ENCODE measurements around the gene MAZ.

MAZ gene

DNA sequence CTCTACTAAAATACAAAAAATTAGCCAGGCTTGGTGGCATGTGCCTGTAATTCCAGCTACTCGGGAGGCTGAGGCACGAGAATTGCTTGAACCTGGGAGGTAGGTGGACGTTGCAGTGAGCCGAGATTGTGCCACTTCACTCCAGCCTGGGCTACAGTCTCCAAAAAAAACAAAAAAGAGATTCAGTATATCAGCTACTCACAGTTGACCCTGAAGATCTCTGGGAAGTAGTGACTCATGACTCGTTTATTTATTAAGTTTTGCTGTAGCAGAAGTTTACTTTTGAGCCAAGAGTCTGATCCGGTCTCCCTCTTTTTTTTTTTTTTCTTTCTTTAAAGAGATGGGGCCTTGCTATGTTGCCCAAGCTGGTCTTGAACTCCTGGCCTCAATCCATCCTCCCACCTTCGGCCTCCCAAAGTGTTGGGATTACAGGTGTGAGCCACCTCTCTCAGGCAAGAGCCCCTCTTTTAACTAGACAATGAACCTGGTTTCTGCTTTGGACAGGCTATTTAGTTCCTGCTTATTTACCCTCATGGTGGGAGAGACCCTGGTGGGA is 18.3 kb downstream of the MAZ start:
- TF ChIP-seq, protein P1, sequence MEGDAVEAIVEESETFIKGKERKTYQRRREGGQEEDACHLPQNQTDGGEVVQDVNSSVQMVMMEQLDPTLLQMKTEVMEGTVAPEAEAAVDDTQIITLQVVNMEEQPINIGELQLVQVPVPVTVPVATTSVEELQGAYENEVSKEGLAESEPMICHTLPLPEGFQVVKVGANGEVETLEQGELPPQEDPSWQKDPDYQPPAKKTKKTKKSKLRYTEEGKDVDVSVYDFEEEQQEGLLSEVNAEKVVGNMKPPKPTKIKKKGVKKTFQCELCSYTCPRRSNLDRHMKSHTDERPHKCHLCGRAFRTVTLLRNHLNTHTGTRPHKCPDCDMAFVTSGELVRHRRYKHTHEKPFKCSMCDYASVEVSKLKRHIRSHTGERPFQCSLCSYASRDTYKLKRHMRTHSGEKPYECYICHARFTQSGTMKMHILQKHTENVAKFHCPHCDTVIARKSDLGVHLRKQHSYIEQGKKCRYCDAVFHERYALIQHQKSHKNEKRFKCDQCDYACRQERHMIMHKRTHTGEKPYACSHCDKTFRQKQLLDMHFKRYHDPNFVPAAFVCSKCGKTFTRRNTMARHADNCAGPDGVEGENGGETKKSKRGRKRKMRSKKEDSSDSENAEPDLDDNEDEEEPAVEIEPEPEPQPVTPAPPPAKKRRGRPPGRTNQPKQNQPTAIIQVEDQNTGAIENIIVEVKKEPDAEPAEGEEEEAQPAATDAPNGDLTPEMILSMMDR (IDR thresholded peaks at IDR 0.05; ENCODE audit: insufficient read depth, low read length, poor library complexity, severe bottlenecking), result no peak
- no peak for TF ChIP-seq EZH2phosphoT487 (conservative IDR thresholded peaks at IDR 0.05; ENCODE audit: low read length)
- Histone ChIP-seq H3K9me2 (replicated peaks; ENCODE audit: insufficient read depth, low read length) (no peaks in the 10 kb centered on the region), H3K79me2 (ENCODE audit: insufficient read depth, low read length) (no peaks in the 10 kb centered on the region), H4K20me1 (ENCODE audit: low read depth, low read length) (no peaks in the 10 kb centered on the region), H3K9me3 (ENCODE audit: insufficient read depth, low read length) (no peaks in the 10 kb centered on the region), H3K4me3 (ENCODE audit: insufficient read depth, low read length, poor library complexity, severe bottlenecking) (no peak overlapping the region), H3K9ac (ENCODE audit: low read length) (no peak overlapping the region), H3F3A (ENCODE audit: insufficient read depth) (no peaks in the 10 kb centered on the region; the same call in 1 of the 2 replicates), H3K36me3 (ENCODE audit: low read length) (no peaks in the 10 kb centered on the region), H2AFZ (ENCODE audit: low read depth, low read length, severe bottlenecking) (no peak overlapping the region), H3K27ac (ENCODE audit: low read depth, low read length) (no peak overlapping the region), H3K4me2 (ENCODE audit: low read depth, low read length, poor library complexity, severe bottlenecking) (no peak overlapping the region), H3K27me3 (ENCODE audit: low read length) (no peaks in the 10 kb centered on the region)

DNA sequence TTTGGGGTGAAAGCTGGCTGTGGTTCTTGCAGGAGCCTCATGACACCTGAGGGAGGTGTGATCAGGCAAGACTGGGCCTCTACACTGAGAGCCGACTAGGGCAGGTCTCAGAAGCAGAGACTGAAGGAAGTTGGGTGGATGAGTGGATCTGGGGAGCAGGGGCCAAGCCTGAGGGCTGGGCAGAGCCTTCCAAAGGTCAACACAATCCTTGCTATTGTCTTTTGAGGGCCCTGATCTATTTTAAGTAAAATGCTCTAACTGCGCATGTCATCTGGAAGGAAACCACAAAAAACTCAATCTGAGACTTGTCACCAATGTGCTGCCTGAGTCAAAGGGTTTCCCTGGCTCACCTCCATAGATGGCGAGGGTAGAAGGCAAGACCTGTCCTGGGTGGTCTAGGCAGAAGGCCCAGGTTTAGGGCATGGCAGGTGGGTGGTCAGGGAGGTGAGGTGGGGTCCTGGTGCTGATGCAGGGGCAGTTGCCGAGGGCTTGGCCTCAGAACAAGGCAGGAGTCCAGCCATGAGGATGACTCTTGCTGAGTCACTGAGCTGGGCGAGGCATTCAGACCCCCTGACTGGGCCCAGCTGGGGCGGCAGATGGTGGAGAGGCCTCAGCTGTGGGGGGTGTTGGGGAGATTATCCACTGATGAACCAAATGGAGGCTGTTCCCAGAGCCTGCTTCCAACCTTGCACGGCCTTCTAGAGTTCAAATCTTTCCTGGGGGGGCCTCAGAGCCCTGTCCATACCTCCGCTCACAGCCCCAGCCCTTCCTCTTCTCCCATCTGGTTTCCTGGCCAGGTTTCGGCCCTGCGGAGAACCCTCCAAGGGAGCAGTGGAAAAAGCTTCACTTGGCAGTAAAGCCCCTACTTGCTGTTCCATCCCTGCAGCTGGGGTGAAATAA is 19.1 kb downstream of the MAZ start:
- H3K9ac ChIP-seq (ENCODE audit: low read length), result no peak overlapping the region

DNA sequence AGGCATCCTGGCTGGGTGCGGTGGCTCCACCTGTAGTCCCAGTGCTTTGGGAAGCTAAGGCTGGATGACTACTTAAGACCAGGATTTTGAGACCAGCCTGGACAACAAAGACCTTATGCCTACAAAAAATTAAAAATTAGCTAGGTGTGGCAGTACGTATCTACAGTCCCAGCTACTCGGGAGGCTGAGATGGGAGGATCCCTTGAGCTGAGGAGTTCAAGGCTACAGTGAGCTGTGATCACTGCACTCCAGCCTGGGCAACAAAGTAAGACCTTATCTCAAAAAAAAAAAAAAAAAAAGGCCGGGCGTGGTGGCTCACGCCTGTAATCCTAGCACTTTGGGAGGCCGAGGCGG is 20.0 kb downstream of the MAZ start:
- Histone ChIP-seq H3K36me3 (ENCODE audit: low read length) (no peaks in the 10 kb centered on the region), H3K9me3 (ENCODE audit: insufficient read depth, low read length) (no peaks in the 10 kb centered on the region), H3K9ac (ENCODE audit: low read length) (no peak overlapping the region), H3K4me3 (ENCODE audit: insufficient read depth, low read length, poor library complexity, severe bottlenecking) (no peak overlapping the region), H4K20me1 (ENCODE audit: low read depth, low read length) (no peaks in the 10 kb centered on the region), H3K9me2 (replicated peaks; ENCODE audit: insufficient read depth, low read length) (no peaks in the 10 kb centered on the region), H3K27me3 (ENCODE audit: low read length) (no peaks in the 10 kb centered on the region), H3F3A (ENCODE audit: insufficient read depth) (no peaks in the 10 kb centered on the region), H3K4me2 (ENCODE audit: low read depth, low read length, poor library complexity, severe bottlenecking) (no peak overlapping the region), H2AFZ (ENCODE audit: low read depth, low read length, severe bottlenecking) (no peak overlapping the region), H3K27ac (ENCODE audit: low read depth, low read length) (no peak overlapping the region), H3K79me2 (ENCODE audit: insufficient read depth, low read length) (no peaks in the 10 kb centered on the region)
- no peak for TF ChIP-seq EZH2phosphoT487 (conservative IDR thresholded peaks at IDR 0.05; ENCODE audit: low read length)
- TF ChIP-seq, protein P1 (IDR thresholded peaks at IDR 0.05; ENCODE audit: insufficient read depth, low read length, poor library complexity, severe bottlenecking), result no peak

More for the DNA sequence above, 19.1 kb downstream of the MAZ start:
- Histone ChIP-seq H3K79me2 (ENCODE audit: insufficient read depth, low read length) (no peaks in the 10 kb centered on the region), H2AFZ (ENCODE audit: low read depth, low read length, severe bottlenecking) (no peak overlapping the region), H3K27ac (ENCODE audit: low read depth, low read length) (no peak overlapping the region), H3K4me2 (ENCODE audit: low read depth, low read length, poor library complexity, severe bottlenecking) (no peak overlapping the region), H3K27me3 (ENCODE audit: low read length) (no peaks in the 10 kb centered on the region), H3K36me3 (ENCODE audit: low read length) (no peaks in the 10 kb centered on the region), H3K4me3 (ENCODE audit: insufficient read depth, low read length, poor library complexity, severe bottlenecking) (no peak overlapping the region), H3K9me2 (replicated peaks; ENCODE audit: insufficient read depth, low read length) (no peaks in the 10 kb centered on the region), H3F3A (ENCODE audit: insufficient read depth) (no peaks in the 10 kb centered on the region), H3K9me3 (ENCODE audit: insufficient read depth, low read length) (no peaks in the 10 kb centered on the region), H4K20me1 (ENCODE audit: low read depth, low read length) (no peaks in the 10 kb centered on the region)
- no peak for TF ChIP-seq EZH2phosphoT487 (conservative IDR thresholded peaks at IDR 0.05; ENCODE audit: low read length)
- TF ChIP-seq, protein P1 (IDR thresholded peaks at IDR 0.05; ENCODE audit: insufficient read depth, low read length, poor library complexity, severe bottlenecking), result no peak

Data from SU-DHL-6 (cell line).